Measurements from ENCODE around the gene NBAS. TPM values are rescaled to one million over a fixed set of nuclear protein-coding genes. Genes with fewer than 3 reads are reported as not detected.

The NBAS gene
- total and polyA plus RNA-seq, 10 of the 15 experiments (the other 5 are each of a cell fraction or from before 2014, with no cell fraction given), result 4.3 to 32.7 (median 20.8) TPM

DNA sequence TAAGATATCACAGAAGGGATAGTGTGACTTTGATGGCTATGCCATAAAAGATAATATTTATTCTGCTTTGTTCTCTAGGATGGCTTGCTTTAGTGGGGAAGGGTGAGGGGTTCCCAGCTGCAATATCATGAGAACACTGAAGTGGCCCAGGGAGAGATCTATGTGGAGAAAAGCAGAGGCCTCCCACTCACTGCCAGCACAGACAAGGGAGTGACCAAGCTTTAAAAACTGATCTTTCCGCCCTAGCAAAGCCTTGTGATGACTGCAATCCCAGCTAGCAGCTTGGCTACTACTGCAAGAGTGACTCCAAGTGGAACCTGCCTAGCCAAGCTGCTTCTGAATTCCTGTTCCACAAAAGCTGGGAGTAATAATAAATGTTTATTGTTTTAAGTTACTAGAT lies 22.7 kb upstream of the NBAS start:
- no peaks in the 10 kb centered on the region for H4K20me1 ChIP-seq (ENCODE audit: control insufficient read depth, insufficient read depth)
- intact Hi-C loops (cut with micrococcal nuclease; ENCODE audit: unreplicated experiment), result no loop called here
- H3K4me3 ChIP-seq, result no peak overlapping the region
- POLR2A ChIA-PET, result no interaction called here
- no peak overlapping the region for H3K27ac ChIP-seq (ENCODE audit: control insufficient read depth, insufficient read depth)
- no peaks in the 10 kb centered on the region for H3K9me3 ChIP-seq (replicated peaks; ENCODE audit: control insufficient read depth, insufficient read depth, low read length)
- RAD21 ChIA-PET (ENCODE audit: unreplicated experiment), result no interaction called here
- CTCF ChIA-PET, result interaction anchor here (1.3 to 5.2 kb wide), 2 partner anchors 6 to 681 kb away, joined by 4 to 20 read pairs; no protein-coding TSS in a partner anchor
- H3K27me3 ChIP-seq (replicated peaks in 1 of 2; ENCODE audit: control insufficient read depth in 2 of 2, insufficient read depth in 2 of 2, low read length in 1 of 2), result no peaks in the 10 kb centered on the region
- DNase-seq (ENCODE audit: low read depth, low spot score) (no peak), FAIRE-seq (no peak), ATAC-seq (no peak)
- H3K4me1 ChIP-seq (ENCODE audit: control insufficient read depth, insufficient read depth, low read length), result no peaks in the 10 kb centered on the region; the same call in 1 of the 2 replicates
- no peaks in the 10 kb centered on the region for H3K36me3 ChIP-seq (ENCODE audit: control insufficient read depth in 2 of 2, insufficient read depth in 2 of 2, low read length in 1 of 2)
- WGBS (ENCODE audit: insufficient coverage, insufficient replicate concordance, low lambda C conversion rate, missing lambda C conversion rate), result 0% methylated on average over 1 of the region's 1 CpG
- in situ Hi-C loops (cut with MboI), result loop anchor here (5.0 kb wide), 1 partner anchor 682 kb away; no protein-coding TSS in a partner anchor
- no peaks in the 10 kb centered on the region for H3K79me2 ChIP-seq (ENCODE audit: control insufficient read depth, insufficient read depth, low read length)
- SMC1A ChIA-PET (ENCODE audit: uncharacterized antibody, unreplicated experiment), result interaction anchor here (1.1 kb wide), 1 partner anchor 12 kb away, joined by 3 read pairs; no protein-coding TSS in a partner anchor
- H2AFZ ChIP-seq (ENCODE audit: control insufficient read depth, low read depth, low read length), result no peak overlapping the region
- no TSS peak for BruUV-seq (replicated peaks)
- H3K4me2 ChIP-seq (ENCODE audit: control insufficient read depth, insufficient read depth), result no peak overlapping the region
- no peak overlapping the region for H3K9ac ChIP-seq (ENCODE audit: control insufficient read depth, insufficient read depth, low read length)
- TF ChIP-seq ZNF217 (IDR thresholded peaks at IDR 0.05) (no peak), FOS (IDR thresholded peaks at IDR 0.05; ENCODE audit: borderline replicate concordance, extremely low read depth, insufficient read length) (no peak), POLR2A (IDR thresholded peaks at IDR 0.05; ENCODE audit: low read depth, low read length) (no peak), NBN (IDR thresholded peaks at IDR 0.05) (no peak), ZZZ3 (IDR thresholded peaks at IDR 0.05; ENCODE audit: control insufficient read depth, insufficient read length, low read depth) (no peak), TAF1 (IDR thresholded peaks at IDR 0.05; ENCODE audit: borderline replicate concordance, low read depth, low read length) (no peak), RELA (IDR thresholded peaks at IDR 0.05; ENCODE audit: borderline replicate concordance, partially characterized antibody) (no peak), PML (IDR thresholded peaks at IDR 0.05; ENCODE audit: low read length) (no peak), EED (IDR thresholded peaks at IDR 0.05; ENCODE audit: low read depth) (no peak), ZNF687 (IDR thresholded peaks at IDR 0.05) (no peak), RB1 (IDR thresholded peaks at IDR 0.05; ENCODE audit: borderline replicate concordance) (no peak), SIX5 (IDR thresholded peaks at IDR 0.05; ENCODE audit: low read depth, low read length, severe bottlenecking) (no peak), EZH2 (IDR thresholded peaks at IDR 0.05; ENCODE audit: borderline replicate concordance, control insufficient read depth, low read depth, low read length) (no peak), ZNF24 (IDR thresholded peaks at IDR 0.05) (no peak), MLLT1 (IDR thresholded peaks at IDR 0.05) (no peak)
- TF ChIP-seq, protein P1, sequence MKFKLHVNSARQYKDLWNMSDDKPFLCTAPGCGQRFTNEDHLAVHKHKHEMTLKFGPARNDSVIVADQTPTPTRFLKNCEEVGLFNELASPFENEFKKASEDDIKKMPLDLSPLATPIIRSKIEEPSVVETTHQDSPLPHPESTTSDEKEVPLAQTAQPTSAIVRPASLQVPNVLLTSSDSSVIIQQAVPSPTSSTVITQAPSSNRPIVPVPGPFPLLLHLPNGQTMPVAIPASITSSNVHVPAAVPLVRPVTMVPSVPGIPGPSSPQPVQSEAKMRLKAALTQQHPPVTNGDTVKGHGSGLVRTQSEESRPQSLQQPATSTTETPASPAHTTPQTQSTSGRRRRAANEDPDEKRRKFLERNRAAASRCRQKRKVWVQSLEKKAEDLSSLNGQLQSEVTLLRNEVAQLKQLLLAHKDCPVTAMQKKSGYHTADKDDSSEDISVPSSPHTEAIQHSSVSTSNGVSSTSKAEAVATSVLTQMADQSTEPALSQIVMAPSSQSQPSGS (IDR thresholded peaks at IDR 0.05; ENCODE audit: low read length), result no peak

All from GM12878 (cell line).